ENCODE results near the gene ATF5. TPM values are rescaled to one million over a fixed set of nuclear protein-coding genes. Genes with fewer than 3 reads are reported as not detected.

Gene ATF5
- total and polyA plus RNA-seq, 2 donors (not counting 1 experiment from before 2014, with no cell fraction given), result 9.0 to 37.6 TPM

DNA sequence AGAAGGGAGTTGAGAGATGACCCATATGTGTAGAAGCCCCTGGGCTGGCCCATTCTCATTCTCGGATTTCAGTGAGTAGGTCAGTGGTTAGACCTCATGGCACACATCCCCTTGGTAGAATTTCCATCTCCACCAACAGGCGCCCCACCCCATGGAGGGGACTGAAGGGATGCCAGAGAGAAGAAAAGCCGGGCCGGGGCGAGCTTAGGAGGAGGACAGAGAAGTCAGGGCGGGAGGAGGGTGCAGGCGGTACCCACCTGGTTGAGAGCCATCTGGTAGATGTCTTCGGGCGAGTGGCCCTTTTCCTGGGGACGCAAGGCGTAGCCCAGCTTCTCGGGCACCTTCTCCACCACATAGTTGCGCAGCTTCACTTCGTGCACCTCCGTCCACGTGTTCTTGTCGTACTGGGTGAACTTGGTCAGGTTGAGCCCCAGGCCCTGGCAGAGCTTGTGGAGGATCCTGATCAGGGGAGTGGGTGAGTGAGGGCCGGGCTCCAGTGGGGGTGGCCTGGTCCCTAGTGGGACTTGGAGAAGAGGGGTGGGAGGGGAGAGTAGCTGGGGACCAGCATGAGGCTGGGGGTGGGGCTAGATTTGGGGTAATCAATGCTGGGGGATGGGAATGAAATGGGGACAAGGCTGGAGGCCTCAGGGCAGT lies 34.9 kb upstream of the ATF5 start:
- H3K4me1 Mint-ChIP-seq, result peaks cover 56% of the 10 kb centered on the region
- CTCF ChIA-PET, result interaction anchor here (1.0 to 3.6 kb wide), 3 partner anchors 17 to 23 kb away, joined by 3 to 17 read pairs (median 5); partner anchors contain the start of genes AKT1S1 and TBC1D17
- Histone ChIP-seq H3K4me1 (ENCODE audit: control insufficient read depth in 2 of 2, insufficient read depth in 2 of 2, low read length in 2 of 2) (peaks cover 32 to 54% of the 10 kb centered on the region in 2 donors), H3K36me3 (replicated peaks in 1 of 2; ENCODE audit: control extremely low read depth in 1 of 2, control insufficient read depth in 1 of 2, extremely low read depth in 1 of 2, insufficient read depth in 2 of 2, low read length in 1 of 2) (no peaks in the 10 kb centered on the region), H3K9me3 (ENCODE audit: control extremely low read depth in 1 of 3, control insufficient read depth in 2 of 3, insufficient read depth in 1 of 3, low read length in 2 of 3) (peaks cover 0 to 7% (median 0%) of the 10 kb centered on the region in 3 donors), H3K27ac (ENCODE audit: low read length in 2 of 2) (no peak overlapping the region), H3K27me3 (replicated peaks in 1 of 4; ENCODE audit: control extremely low read depth in 1 of 4, control insufficient read depth in 3 of 4, insufficient read depth in 4 of 4, low read length in 3 of 4) (no peaks in the 10 kb centered on the region), H3K9ac (ENCODE audit: low read length) (no peak overlapping the region), H4K20me1 (ENCODE audit: control insufficient read depth, insufficient read depth, low read length, poor library complexity, severe bottlenecking) (peaks cover 7% of the 10 kb centered on the region), H3K79me2 (ENCODE audit: control insufficient read depth, insufficient read depth, low read length) (peaks cover 4% of the 10 kb centered on the region), H3K4me3 (ENCODE audit: control extremely low read depth in 1 of 5, extremely low read depth in 1 of 5, insufficient read depth in 1 of 5, low read depth in 2 of 5, low read length in 4 of 5) (no peak overlapping the region), H3K4me2 (replicated peaks; ENCODE audit: low read depth, low read length, poor library complexity, severe bottlenecking) (no peak overlapping the region), H2AFZ (ENCODE audit: insufficient read depth, low read depth, low read length, poor library complexity, severe bottlenecking) (no peak overlapping the region)
- no peak for ATAC-seq (ENCODE audit: low read depth)
- no peaks in the 10 kb centered on the region for H3K9me3 Mint-ChIP-seq (ENCODE audit: insufficient read depth)
- H3K27ac Mint-ChIP-seq, result peak overlapping the region; percentile 15
- 90% methylated on average over 11 of the region's 18 CpGs for WGBS (ENCODE audit: insufficient coverage)
- DNase-seq, result no peak
- intact Hi-C loops (cut with micrococcal nuclease), result no loop called here
- no peak overlapping the region for H3K4me3 Mint-ChIP-seq
- POLR2A ChIA-PET, result interaction anchor here (0.6 to 1.1 kb wide), 4 partner anchors 17 to 50 kb away, joined by 3 to 10 read pairs (median 4); partner anchors contain the start of gene AKT1S1
- TF ChIP-seq, protein P1, sequence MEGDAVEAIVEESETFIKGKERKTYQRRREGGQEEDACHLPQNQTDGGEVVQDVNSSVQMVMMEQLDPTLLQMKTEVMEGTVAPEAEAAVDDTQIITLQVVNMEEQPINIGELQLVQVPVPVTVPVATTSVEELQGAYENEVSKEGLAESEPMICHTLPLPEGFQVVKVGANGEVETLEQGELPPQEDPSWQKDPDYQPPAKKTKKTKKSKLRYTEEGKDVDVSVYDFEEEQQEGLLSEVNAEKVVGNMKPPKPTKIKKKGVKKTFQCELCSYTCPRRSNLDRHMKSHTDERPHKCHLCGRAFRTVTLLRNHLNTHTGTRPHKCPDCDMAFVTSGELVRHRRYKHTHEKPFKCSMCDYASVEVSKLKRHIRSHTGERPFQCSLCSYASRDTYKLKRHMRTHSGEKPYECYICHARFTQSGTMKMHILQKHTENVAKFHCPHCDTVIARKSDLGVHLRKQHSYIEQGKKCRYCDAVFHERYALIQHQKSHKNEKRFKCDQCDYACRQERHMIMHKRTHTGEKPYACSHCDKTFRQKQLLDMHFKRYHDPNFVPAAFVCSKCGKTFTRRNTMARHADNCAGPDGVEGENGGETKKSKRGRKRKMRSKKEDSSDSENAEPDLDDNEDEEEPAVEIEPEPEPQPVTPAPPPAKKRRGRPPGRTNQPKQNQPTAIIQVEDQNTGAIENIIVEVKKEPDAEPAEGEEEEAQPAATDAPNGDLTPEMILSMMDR (IDR thresholded peaks at IDR 0.05), result no peak
- no peak for TF ChIP-seq EZH2 (IDR thresholded peaks at IDR 0.05; ENCODE audit: borderline replicate concordance, insufficient read depth, low read depth, low read length, poor library complexity, severe bottlenecking)
- no peaks in the 10 kb centered on the region for H3K27me3 Mint-ChIP-seq

All from B cell (primary cell).